ENCODE measurements around the gene STPG4. TPM values are rescaled to one million over a fixed set of nuclear protein-coding genes. Genes with fewer than 3 reads are reported as not detected.
A peak's percentile ranks its signal among the peaks of the same experiment; 100 is the strongest.
"Not testable (repeated sequence)": the region's sequence is repeated elsewhere in the genome, so short reads cannot be mapped to it uniquely, and the experiment has no call there.

STPG4 gene, protein sequence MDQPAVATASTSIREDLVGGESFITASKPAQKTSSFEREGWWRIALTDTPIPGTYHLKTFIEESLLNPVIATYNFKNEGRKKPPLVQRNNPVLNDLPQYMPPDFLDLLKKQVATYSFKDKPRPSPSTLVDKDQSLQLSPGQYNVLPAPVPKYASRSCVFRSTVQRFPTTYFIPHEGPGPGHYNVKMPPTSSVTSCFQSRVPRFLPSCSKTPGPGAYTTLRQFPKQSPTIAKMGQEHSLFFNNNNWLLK
- not detected for total RNA-seq

DNA sequence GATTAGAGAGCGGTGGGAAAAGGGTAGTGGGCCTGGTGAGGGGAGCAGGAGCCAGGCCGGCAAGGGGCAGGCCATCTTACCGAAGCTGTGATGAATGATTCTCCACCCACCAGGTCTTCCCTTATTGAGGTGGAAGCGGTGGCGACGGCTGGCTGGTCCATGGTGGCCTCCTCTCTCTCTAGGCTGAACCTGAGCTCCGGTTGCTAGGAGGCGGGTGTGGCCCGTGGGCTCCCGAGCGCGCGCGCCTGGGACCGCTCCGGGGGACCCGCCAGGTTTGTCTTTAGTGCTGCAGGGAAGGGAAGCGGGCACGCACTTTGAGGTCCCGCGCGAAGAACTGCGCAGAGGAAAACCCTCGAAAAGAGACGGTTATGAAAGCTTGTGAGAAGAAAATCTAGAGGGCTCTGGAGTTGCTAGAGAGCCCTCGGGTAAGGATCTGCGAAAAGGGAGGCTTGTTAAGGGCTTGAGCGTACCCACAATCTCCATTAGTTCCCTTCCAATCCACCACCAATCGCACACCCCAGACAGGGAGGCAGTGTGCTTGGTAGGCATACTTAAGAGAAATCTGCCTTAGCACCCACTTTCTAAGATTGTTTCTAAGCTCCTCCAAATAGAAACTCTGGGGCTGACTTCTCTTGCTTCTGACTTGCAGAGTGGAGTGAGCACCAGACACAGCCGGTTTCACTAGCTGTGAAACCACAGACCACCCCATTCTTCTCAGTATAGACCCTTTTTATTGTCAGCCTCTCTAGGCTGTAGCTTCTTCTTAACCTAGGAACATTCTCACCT lies at the start of gene STPG4:
Gene STPG4, minus strand, starts transcription at position 218 of the 786 bp plus-strand sequence. Its CDS starts 57 bp downstream, at position 161.
- no peak for DNase-seq

DNA sequence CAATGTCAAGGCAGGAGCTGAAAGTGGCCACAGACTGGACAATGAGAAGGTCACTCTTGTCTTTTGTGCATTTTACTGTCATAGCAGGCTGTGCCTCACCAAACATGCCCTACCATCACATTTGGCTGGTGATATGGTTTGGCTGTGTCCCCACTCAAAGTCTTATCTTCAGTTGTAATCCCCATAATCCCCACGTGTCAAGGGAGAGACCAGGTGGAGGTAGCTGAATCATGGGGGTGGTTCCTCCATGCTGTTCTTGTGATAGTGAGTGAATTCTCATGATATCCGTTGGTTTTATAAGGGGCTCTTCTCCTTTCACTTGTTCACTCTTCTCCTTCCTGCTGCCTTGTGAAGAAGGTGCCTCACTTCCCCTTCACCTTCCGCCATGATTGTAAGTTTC lies 49.6 kb upstream of the STPG4 start:
- no peak for DNase-seq

DNA sequence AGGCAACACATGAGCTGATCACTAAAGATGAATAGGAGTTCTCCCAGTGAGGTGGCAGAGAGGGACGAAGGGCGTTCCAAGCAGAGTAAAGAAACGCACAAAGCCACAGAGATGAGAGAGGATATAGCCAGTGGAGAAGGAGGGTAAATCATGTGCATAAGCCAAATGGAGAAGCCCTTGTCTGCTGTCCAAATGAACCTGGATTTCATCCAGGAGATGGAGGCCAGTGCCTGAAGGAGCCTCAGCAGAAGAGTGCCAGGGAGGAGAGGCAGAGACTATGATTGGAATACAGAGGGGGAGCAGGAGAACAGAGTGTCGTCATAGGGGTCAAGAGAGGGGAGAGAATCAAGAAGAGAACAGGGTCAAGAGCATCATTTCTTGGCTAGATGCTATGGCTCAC lies 48.9 kb upstream of the STPG4 start:
- DNase-seq, result no peak

DNA sequence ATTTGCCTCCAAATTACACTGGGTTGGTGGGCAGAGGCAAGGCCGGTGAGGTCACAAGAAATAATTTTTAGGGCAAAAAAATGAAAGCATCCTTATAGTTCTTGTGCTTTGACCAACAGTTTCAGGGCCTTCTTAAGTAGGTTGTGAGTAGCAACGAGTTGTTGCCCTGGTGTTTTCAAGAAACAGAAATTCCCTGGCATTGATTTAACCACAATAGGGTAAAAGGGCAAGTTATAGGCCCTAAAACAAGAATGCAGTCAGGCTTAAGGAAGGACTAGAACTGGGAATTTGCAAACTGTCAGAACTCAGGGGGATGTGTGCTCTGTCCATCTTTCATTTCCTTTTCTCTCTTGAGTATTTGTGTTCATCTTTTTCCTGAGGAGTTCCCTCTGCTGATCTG lies 46.1 kb upstream of the STPG4 start:
- DNase-seq, result no peak

DNA sequence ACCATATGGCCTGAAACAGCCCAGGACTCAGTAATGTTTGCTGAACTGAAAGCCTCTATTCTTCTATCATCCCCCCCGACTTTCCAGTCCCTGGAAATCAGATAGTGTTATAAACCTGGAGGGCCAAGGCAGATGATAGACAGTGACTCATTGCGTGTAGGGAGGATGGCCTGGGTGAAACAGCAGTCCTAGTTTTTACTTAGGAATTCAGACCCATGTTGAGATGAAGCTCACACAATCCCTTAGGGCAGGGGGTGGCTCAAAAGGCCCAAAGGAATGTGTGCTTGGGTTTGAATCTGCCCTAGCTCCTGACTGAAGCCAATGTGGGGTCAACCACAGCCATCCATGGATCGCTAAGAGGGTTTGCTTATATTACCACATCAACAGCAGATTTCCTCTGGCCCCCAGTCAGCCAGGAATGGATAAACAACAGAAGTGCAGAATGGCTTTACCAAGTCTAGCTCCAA lies 43.9 kb upstream of the STPG4 start:
- DNase-seq, result no peak

DNA sequence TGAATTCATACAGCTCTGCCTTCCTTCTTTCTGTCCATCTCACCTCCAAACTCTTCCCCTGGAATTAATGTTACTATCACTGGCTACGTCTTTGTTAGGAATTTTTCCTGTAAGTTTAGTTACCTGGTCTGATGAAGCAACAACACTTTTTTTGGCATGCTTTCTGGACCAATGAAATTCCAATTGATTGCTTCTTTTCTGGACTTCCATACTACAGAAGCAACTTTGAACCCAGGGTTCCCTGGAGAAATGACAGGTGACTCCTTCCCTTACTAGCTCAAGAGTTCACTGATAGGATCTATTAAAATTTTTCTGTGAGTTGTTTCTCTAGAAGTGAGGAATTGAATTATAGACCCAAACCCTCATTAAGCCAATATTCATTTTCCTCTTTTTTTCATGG lies 41.4 kb upstream of the STPG4 start:
- no peak for DNase-seq

DNA sequence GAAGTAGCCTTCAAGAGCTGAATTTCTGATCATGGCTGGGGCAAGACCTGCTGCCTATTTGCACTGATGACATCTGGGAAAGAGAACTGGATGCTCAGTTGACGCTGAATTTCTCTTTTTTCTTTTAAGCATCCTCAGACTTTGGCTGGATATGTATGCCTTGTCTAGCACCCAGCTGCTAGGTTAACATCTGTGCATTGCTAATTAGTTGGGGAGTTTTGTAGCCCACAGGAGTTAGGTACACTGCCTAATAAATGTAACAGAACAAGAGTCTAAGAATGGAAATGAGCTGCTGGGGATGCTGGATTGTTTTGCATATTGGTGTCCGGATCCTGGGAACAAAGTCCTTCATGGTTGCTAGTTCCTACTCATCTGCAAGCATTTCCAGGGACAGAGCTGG lies 40.9 kb upstream of the STPG4 start:
- no peak for DNase-seq

DNA sequence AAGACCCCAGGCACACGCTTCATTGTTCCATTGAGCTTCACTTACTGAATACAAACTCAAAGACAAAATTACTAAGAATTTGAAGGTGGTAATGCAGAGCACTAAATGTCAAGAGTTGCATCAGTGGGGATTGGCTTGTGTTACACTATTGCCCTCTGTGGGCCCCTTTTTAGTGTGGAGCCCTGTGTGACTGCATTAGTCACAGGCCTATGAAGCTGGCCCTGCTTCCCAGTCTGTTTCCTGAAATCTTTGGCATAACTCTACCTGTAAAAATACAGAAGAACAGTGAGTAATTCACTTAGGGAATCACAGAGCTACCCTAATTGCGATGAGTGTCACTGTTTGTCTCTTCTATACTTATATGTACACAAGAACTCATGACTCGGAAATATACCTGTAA lies 40.0 kb upstream of the STPG4 start:
- DNase-seq, result no peak

DNA sequence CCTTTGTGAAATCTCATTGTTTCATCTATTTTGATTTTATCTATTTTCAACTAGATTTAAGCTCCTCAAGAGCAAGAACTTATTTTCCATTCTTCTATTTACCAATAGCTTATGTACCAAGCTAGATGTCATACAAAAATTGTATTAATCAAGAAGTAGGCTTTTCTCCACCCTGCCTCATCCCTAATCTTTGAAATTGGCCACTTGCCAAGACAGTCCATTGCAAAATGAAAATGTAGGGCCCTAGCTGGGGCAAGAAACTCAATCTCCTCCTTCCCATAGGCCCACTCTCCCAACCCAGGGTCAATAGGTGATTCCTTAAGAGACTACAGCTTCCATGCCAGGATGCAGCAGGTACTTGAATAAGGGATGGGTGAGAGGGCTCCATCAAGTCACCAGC lies 39.3 kb upstream of the STPG4 start:
- no peak for DNase-seq

DNA sequence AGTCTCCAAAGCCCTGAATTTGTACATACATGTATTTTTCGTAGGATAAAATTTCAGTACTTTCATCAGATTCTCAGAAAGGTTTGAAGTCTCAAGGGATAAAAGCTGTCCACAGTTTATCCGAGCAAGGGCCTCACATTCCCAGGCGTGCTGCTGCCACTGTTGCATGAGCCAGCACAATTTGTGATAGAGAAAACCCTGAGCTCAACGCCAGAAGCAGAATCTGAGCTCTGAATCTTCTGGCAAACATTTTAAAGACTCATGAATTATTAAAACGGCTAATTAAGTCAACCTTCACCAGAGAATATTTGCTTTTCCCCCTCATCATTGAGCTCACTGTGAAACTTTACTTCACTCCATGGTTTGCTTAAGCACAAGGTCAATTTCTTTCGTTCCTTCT lies 38.5 kb upstream of the STPG4 start:
- DNase-seq, result no peak

DNA sequence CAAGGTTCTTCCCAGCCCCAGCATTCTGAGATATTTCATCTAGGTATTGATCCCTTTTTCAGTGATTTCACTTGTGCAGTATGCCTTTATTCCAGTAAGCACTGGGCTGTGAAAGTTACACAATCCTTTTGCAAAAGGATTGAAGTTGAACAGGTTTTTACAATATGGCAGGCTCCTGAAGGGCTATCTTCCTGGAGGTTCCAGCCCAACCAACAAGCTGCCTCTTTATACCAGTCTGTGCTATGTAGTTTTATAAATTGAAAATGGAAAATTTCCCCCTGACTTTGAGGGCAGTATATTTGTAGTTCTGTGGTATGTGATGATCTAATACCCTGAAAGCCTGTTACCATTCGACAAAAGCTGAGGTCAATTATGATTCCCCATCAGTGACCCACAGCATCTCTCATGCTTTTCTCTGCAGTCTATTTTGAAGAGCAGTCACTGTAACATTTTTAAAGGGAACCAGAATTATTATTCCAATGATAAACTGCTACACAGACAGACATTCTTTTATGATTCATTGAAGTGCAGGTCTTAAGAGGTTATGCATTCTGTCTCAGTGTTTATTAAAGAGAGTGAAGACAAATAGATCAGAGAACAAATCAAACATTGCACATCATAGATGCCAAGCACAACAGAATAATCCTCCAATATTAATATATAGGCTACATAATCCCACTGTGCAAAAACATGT lies 35.2 kb upstream of the STPG4 start:
- DNase-seq, result no peak

DNA sequence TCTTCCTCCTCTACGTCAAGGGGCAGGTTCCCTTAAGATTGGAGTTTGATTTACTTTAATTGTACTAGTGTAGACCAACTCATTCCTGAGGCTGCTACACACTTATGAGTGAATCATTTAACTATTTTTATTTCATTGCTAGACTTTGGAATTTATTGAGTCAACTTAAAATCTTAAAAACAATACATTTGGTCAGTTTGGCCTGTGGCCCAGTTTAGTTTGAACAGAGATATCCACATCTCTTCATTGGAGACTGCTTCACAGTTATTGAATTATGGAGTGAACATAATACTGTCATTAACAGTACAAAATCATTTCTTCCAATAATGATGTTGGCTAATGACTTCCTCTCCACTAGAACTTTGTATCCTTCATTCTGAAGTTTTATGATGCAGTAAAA lies 34.5 kb upstream of the STPG4 start:
- no peak for DNase-seq

DNA sequence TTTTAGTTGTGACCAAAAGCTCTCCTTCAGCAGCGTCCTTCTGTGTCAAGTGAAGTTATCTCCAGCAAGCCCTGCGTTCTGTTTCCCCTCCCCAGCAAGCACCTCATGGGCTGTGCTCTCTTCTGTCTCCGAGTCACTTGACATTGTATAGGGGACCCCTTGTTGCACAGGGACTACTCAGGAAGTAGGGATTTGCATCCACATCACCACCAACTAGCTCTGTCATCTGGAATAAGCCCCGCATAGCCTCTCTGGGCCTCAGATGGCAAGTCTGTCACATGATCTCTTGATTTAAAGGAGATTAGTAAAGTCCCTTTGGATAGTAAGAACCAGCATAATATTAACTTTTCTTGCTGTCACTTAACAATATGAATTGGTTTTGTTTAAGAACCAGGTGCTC lies 32.0 kb upstream of the STPG4 start:
- no peak for DNase-seq

DNA sequence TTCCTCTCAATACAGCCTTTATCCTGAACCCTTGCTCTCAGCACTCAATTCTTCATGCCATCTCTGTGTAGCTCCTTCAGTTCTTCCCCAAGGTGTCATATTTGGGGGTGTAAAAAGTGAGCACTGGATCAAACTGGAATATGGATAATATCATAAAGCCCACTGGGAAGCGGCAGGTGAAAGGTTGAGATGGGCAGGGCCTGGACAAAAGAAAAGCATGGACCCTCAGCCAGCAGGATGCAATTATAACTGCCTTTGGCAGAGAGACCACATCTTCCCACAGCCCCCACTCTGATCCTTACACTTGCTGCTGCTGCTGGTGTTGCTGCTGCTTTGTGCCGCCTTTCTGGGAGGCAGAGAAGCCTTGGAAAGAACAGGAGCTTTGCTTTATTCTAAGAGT lies 31.2 kb upstream of the STPG4 start:
- no peak for DNase-seq

DNA sequence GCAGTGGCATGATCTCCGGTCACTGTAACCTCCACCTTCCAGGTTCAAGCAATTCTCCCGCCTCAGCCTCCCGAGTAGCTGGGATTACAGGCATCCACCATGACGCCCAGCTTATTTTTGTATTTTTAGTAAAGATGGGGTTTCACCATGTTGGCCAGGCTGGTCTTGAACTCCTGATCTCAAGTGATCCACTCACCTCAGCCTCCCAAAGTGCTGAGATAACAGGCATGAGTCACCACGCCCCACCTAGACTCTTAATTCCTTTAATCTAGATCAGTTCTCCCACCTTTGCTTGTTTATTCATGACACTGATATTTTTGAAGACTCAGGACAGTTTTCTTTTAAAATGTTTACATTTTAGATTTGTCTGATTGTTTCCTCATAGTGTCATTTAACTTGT lies 30.0 kb upstream of the STPG4 start:
- not testable (repeated sequence) for DNase-seq

DNA sequence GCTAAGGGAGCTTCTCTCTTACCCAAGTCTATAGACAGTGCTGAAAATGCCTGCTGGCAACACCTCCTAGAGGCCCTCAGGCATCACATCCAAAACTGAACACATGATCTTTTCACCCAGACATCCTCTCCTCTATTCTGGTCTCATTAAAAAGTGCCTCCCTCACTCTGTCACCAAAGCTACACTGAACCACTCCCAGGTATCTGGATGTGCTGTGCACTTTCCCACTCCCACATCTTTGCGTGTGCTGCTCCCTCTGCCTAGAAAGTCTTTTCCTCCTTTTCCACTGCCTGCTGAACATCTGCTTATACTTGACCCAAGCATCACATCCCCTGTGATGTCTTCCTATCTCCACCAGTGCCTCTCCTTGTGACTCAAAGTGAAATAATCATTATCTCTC lies 26.1 kb upstream of the STPG4 start:
- DNase-seq, result no peak

DNA sequence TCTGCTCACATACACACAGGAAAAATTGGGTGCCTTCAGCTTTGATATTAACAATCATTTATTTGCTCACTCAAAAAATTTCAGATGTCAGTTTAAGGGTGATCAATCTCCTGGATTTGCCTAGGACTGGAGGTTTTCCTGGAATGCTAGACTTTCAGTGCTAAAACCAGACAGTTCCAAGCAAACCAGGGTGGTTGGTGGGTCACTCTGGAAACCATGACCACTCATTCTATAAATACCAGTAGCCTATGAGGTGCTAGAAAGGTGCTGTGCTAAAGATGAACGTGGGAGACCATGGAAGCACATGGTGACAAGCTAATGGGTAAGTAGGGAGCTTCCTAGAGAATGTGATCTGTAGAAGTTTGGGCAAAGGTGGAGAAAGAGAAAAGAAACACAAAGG lies 25.4 kb upstream of the STPG4 start:
- DNase-seq, result no peak

DNA sequence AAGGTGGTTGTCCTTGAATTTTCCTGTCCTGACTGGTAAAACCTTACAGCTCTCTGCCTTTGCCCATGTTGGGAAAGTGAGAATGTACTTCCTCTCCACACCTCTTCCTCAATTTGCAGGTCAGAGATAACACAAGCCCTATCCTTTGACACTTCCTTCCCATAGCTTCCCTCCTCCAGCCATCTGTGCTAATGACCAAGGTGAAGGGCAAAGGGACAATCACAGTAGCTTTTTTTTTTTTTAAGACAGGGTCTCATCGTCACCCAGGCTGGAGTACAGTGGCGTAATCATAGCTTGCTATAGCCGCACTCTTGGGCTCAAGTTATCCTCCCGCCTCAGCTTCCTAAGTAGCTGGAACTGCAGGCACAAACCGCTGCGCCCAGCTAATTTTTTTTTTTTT lies 24.3 kb upstream of the STPG4 start:
- no peak for DNase-seq

DNA sequence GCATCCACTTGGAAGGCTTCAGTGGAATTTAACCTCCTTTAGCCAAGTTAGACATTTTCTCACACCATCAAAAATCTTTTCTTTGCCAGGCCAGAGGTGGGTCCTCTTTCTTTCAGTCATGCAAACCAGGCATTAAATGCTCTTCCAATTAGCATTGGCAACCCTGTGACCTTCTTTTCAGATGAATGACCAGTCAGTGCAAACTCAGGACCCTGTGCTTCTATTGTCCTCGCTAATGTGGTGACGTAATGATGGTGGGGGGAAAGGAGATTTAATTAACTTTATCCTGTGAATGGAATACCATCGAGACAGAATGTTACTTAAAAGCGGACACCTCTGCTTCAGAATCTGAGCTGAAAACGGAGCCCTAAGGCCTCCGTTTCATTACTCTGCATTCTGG lies 23.2 kb upstream of the STPG4 start:
- no peak for DNase-seq

DNA sequence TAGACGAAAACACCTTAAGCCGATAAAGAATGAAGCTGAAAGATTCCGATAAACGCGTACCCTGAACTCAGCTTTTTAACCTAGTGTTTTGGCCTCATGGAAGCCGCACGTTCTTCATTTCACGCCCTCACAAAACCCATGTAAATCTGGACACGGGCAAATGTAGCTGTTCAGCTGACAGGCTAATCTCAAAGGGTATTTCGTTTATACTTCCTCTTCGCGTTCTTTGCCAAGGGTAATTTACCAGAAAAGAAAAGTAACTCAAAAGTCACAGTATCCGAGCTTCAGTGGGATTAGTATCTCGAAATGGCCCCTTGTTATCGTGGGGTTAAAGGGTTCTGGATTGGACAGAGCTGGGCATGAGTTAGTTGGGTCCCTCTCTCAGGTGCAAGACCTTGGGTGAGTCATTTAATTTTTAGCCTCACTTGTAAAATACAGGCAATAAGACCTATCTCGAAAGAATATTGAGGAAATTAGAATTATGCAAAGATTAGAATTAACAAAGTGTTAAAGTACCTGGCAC lies 22.0 kb upstream of the STPG4 start:
- peak; percentile 65 for DNase-seq

DNA sequence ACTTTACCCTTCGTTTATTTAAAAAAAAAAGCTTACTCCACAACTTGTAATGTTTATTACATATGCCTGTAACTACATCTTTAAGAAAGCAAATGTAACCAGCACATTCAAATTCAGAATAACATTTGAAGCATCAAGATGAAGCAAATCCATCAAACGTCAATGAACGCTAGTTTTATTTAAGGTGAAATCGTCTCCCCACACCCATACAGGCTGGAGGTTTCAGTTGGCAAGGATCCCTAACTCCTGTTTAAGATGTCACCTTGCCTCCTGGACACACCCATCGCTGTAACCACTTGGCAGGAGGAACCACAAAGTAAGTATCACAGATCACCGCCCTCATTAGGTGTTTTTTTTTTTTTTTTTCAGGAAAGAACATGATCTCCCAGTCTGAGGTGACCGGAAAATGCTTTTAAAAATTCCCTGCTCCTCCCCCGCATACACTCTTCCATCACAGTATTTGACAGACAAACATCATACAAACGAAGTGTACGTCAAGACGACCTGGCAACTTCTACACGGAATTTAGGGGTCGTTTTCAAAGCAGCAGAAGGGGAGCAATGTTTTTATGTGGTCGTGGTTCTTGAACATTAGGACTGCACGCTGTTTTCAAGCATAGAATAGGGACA lies 19.7 kb upstream of the STPG4 start:
- DNase-seq, result peak; percentile 59

DNA sequence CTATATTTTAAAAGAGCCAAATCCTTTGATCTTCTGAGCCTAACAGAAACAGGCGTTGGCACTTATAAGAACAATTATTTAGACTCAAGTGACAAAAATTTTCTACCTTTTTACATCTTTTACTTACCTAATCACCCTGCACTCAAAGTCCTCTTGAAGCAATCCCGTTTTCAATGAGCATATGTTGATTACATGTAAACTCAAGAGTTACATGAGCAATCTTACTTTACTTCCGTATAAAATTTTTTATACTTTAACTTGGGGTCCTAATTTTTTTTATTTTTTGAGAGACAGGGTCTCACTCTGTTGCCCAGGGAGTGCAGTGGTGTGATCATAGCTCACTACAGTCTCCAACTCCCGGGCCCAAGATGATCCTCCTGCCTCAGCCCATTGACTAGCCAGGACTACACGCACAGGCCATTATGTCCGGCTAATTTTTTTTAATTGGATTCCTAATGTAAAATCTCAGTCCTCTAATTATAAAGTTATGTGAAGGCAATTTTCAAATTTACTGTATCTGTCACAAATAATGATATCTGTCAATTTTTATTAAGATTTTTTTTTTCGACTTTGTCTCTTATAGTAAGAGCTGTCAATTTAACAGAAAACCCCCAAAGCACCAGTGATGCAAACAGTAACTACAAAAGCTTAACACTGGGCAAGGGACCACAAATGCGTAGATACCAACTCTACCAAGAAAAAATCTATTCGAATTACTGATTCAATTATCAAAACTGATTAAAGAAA lies 19.1 kb upstream of the STPG4 start:
- DNase-seq, result no peak

All from skin of body (tissue), 2 donors.